ENCODE results near the gene NRP2.
A peak's percentile ranks its signal among the peaks of the same experiment; 100 is the strongest.

The NRP2 gene

GRCh38 chr2:205772983-205773382 is 90.7 kb downstream of the NRP2 start:
- TF ChIP-seq CTCF (IDR thresholded peaks at IDR 0.05; ENCODE audit: extremely low read depth, insufficient read depth, missing control alignments), result no peak
- DNase-seq (ENCODE audit: low spot score), result no peak
- in situ Hi-C loops (cut with MboI; ENCODE audit: low pct_unique_long_range_greater_than_20kb, low sequenced_read_pairs, unreplicated experiment), result no loop called here

- no peak for TF ChIP-seq CTCF (IDR thresholded peaks at IDR 0.05; ENCODE audit: extremely low read depth, insufficient read depth, missing control alignments)
- in situ Hi-C loops (cut with MboI; ENCODE audit: low pct_unique_long_range_greater_than_20kb, low sequenced_read_pairs, unreplicated experiment), result no loop called here
- DNase-seq (ENCODE audit: low spot score), result no peak
These were observed 91.7 kb downstream of the NRP2 start for GRCh38 chr2:205773989-205774388.

GRCh38 chr2:205775097-205775877 is 93.0 kb downstream of the NRP2 start:
- no peak for DNase-seq (ENCODE audit: low spot score)
- in situ Hi-C loops (cut with MboI; ENCODE audit: low pct_unique_long_range_greater_than_20kb, low sequenced_read_pairs, unreplicated experiment), result no loop called here
- no peak for TF ChIP-seq CTCF (IDR thresholded peaks at IDR 0.05; ENCODE audit: extremely low read depth, insufficient read depth, missing control alignments)

- in situ Hi-C loops (cut with MboI; ENCODE audit: low pct_unique_long_range_greater_than_20kb, low sequenced_read_pairs, unreplicated experiment), result no loop called here
- DNase-seq (ENCODE audit: low spot score), result peak; percentile 50
- TF ChIP-seq CTCF (IDR thresholded peaks at IDR 0.05; ENCODE audit: extremely low read depth, insufficient read depth, missing control alignments), result peak; percentile 82
These were observed 93.8 kb downstream of the NRP2 start for GRCh38 chr2:205776139-205776538.

GRCh38 chr2:205776720-205777119 is 94.4 kb downstream of the NRP2 start:
- no peak for DNase-seq (ENCODE audit: low spot score)
- in situ Hi-C loops (cut with MboI; ENCODE audit: low pct_unique_long_range_greater_than_20kb, low sequenced_read_pairs, unreplicated experiment), result no loop called here
- no peak for TF ChIP-seq CTCF (IDR thresholded peaks at IDR 0.05; ENCODE audit: extremely low read depth, insufficient read depth, missing control alignments)

GRCh38 chr2:205778356-205778755 is 96.1 kb downstream of the NRP2 start:
- no peak for DNase-seq (ENCODE audit: low spot score)
- no peak for TF ChIP-seq CTCF (IDR thresholded peaks at IDR 0.05; ENCODE audit: extremely low read depth, insufficient read depth, missing control alignments)
- in situ Hi-C loops (cut with MboI; ENCODE audit: low pct_unique_long_range_greater_than_20kb, low sequenced_read_pairs, unreplicated experiment), result no loop called here

All from GM13977 (cell line).